ENCODE measurements around the gene NACAD. TPM values are rescaled to one million over a fixed set of nuclear protein-coding genes. Genes with fewer than 3 reads are reported as not detected.

NACAD gene
- total and polyA plus RNA-seq, 2 of the 4 experiments (the other 2 are of a cell fraction), result 0.54 to 2.2 TPM

DNA sequence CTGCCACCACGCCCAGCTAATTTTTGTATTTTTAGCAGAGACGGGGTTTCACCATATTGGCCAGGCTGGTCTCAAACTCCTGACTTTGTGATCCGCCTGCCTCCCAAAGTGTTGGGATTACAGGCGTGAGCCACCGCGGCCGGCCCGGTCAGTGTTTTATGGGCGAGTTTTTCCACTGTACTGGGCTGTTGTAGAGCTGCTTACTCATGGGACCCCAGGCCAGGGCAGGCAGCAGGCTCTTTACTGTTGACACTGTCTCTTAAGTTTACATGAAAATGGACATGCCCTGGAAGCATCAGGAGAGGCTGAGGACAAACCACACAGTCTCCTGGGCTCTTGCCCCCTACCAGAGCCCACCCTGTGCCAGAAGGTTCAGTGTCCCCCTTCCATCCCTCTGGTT lies 11.2 kb downstream of the NACAD start:
- ChIA-PET POLR2A (ENCODE audit: unreplicated experiment) (no interaction called here), CTCF (no interaction called here)
- no peak overlapping the region for H2BK120ac ChIP-seq (ENCODE audit: low read depth, low read length)
- TF ChIP-seq, protein P1, sequence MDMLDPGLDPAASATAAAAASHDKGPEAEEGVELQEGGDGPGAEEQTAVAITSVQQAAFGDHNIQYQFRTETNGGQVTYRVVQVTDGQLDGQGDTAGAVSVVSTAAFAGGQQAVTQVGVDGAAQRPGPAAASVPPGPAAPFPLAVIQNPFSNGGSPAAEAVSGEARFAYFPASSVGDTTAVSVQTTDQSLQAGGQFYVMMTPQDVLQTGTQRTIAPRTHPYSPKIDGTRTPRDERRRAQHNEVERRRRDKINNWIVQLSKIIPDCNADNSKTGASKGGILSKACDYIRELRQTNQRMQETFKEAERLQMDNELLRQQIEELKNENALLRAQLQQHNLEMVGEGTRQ (IDR thresholded peaks at IDR 0.05; ENCODE audit: low read depth, low read length), result no peak
- TF ChIP-seq FOS (IDR thresholded peaks at IDR 0.05; ENCODE audit: low read depth, low read length) (no peak), CHD1 (IDR thresholded peaks at IDR 0.05; ENCODE audit: low read depth, low read length) (no peak), BHLHE40 (IDR thresholded peaks at IDR 0.05; ENCODE audit: low read depth, low read length) (no peak), POLR2A (IDR thresholded peaks at IDR 0.05; ENCODE audit: low read depth, low read length) (no peak), MAZ (IDR thresholded peaks at IDR 0.05; ENCODE audit: borderline replicate concordance, low read depth, low read length) (no peak), RAD21 (IDR thresholded peaks at IDR 0.05; ENCODE audit: low read length) (no peak), NFE2L2 (IDR thresholded peaks at IDR 0.05; ENCODE audit: low read depth, low read length) (no peak)
- no peak overlapping the region for H2AK9ac ChIP-seq (replicated peaks; ENCODE audit: low read depth, low read length, poor library complexity)
- peaks cover 4% of the 10 kb centered on the region; the same call in 1 of the 2 replicates for H4K20me1 ChIP-seq (ENCODE audit: insufficient read depth, low read length)
- intact Hi-C loops (cut with micrococcal nuclease) (no loop called here), in situ Hi-C loops (cut with MboI; ENCODE audit: low sequenced_read_pairs) (no loop called here), dilution Hi-C loops (cut with HindIII; ENCODE audit: low sequenced_read_pairs, unreplicated experiment) (no loop called here)
- H3K4me1 ChIP-seq (ENCODE audit: control insufficient read depth, insufficient read depth, low read length), result no peaks in the 10 kb centered on the region
- no peak overlapping the region for H2BK5ac ChIP-seq (ENCODE audit: low read depth, low read length, poor library complexity, severe bottlenecking)
- no peak overlapping the region for H3K23ac ChIP-seq (ENCODE audit: low read depth, low read length)
- H4K91ac ChIP-seq (ENCODE audit: insufficient read depth, low read depth, low read length), result no peak overlapping the region
- H3K18ac ChIP-seq (ENCODE audit: low read depth, low read length), result no peak overlapping the region
- DNase-seq, result no peak
- H2AFZ ChIP-seq (replicated peaks; ENCODE audit: low read length, poor library complexity), result no peak overlapping the region
- H3K4me3 ChIP-seq (ENCODE audit: insufficient read depth, low read depth, low read length), result no peak overlapping the region
- H3K36me3 ChIP-seq (ENCODE audit: control insufficient read depth, insufficient read depth, low read length), result peaks cover 55% of the 10 kb centered on the region
- H4K8ac ChIP-seq (ENCODE audit: low read depth in 2 of 2, low read length in 2 of 2), result no peak overlapping the region
- H3K9ac ChIP-seq (ENCODE audit: low read depth, low read length), result no peak overlapping the region
- H3K9me3 ChIP-seq (ENCODE audit: control insufficient read depth, insufficient read depth, low read length), result no peaks in the 10 kb centered on the region
- no peaks in the 10 kb centered on the region for H3K27me3 ChIP-seq (ENCODE audit: control insufficient read depth, insufficient read depth, low read length)
- peaks cover 16% of the 10 kb centered on the region for H3K9me1 ChIP-seq (ENCODE audit: insufficient read depth, low read length)
- H2BK20ac ChIP-seq (ENCODE audit: low read depth, low read length), result no peak overlapping the region
- no peak for ATAC-seq (ENCODE audit: low read depth)
- H3K27ac ChIP-seq (ENCODE audit: insufficient read depth, low read length), result no peak overlapping the region
- H3K79me1 ChIP-seq (ENCODE audit: low read depth in 1 of 2, low read length in 2 of 2), result no peaks in the 10 kb centered on the region; a peak in 1 of 4 replicates
- H3K14ac ChIP-seq (replicated peaks; ENCODE audit: low read depth, low read length), result no peak overlapping the region
- H4K5ac ChIP-seq (ENCODE audit: low read depth, low read length), result no peak overlapping the region
- H3K4me2 ChIP-seq (ENCODE audit: low read depth, low read length), result no peak overlapping the region
- no peak overlapping the region for H2BK15ac ChIP-seq (ENCODE audit: low read depth, low read length)
- no CpG with 5 or more reads among the region's 9 CpGs for WGBS, 2 experiments (ENCODE audit: extremely low coverage in 2 of 2, insufficient read length in 1 of 2)
- H3K56ac ChIP-seq (ENCODE audit: extremely low read depth, insufficient read depth, low read length), result no peak overlapping the region
- no peak overlapping the region for H3K4ac ChIP-seq (ENCODE audit: low read depth, low read length)
- BruUV-seq (replicated peaks), result no TSS peak
- H2AK5ac ChIP-seq (ENCODE audit: low read depth, low read length), result no peak overlapping the region
